Stimulated activated CD4-positive, alpha-beta T cell treated with anti-CD3 and anti-CD28 coated beads, TNF-alpha, amount 100 ng/mL, for 1 hour (primary cell): Measurements from ENCODE around the gene BCL2L11.

Experiments
- DNase-seq, 3 donors: peaks; one replicate each; pipeline ENCODE4 v3.0.0-alpha.2; 2020; ENCODE audit warnings: low read depth in 3 of 3, low spot score in 1 of 3

The BCL2L11 gene

GRCh38 chr2:111167076-111167862 lies 46.6 kb downstream of the BCL2L11 start:
- no peak for DNase-seq

DNA sequence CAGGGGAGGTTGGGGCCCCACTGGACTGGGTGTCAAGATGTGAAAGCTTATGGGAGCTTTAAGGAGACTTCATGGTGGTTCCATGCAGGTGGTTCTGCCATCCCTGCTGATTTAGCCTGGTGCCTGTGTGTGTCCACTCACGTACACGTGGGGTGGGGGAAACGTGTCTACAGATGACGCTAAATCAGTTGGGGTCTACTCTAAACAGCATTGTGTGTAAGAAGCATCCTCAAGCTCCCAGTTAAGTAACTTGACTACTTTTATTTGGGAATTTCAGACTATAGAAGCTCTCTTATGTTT lies 47.1 kb downstream of the BCL2L11 start:
- no peak for DNase-seq

GRCh38 chr2:111168528-111169239 lies 48.0 kb downstream of the BCL2L11 start:
- DNase-seq = peak in 1 of 3 donors; percentile 42

- no peak for DNase-seq
These were observed 48.6 kb downstream of the BCL2L11 start for GRCh38 chr2:111169268-111169667.

GRCh38 chr2:111169924-111170323 lies 49.2 kb downstream of the BCL2L11 start:
- DNase-seq = no peak

- DNase-seq = no peak
These were observed 50.7 kb downstream of the BCL2L11 start for GRCh38 chr2:111171337-111171930.

DNA sequence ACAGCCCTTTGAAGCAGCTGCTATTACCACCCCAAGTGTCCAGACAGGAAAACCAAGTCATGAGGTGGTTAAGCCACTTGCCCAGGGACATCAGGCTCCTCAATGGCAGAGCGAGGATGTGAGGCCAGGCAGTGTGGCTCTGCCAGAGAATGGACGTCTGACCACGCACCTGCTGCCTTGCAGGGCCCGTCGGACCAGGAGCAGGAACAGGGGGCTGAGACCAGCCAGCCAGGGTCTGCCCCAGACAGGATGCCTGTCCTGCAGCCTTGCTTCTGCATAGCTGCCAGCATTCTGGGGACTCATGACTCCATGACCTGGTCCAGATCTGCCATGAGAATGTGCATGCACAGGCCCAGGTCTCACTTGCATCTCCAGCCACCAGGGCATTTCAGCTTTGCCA lies 52.0 kb downstream of the BCL2L11 start:
- no peak for DNase-seq

GRCh38 chr2:111173338-111173737 lies 52.6 kb downstream of the BCL2L11 start:
- no peak for DNase-seq

DNA sequence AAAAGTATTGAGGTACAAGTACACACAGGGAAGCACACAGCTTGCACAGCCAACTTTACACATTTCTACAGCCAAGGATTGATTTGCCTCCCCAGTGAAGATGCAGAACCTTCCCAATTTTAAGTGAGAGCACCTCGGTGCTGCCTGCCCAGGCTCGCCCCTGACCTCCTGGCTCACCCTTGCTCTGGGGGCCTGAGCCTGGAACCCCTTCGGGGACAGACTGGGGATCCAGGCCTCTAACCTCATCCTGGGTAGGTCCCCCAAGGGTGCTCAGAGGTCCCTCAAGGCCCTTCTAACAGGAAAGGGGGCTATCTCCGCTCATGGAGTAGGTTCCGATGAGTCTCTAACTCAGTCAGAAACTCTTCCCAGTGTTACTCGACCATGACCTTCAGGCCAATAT lies 53.1 kb downstream of the BCL2L11 start:
- DNase-seq = no peak

DNA sequence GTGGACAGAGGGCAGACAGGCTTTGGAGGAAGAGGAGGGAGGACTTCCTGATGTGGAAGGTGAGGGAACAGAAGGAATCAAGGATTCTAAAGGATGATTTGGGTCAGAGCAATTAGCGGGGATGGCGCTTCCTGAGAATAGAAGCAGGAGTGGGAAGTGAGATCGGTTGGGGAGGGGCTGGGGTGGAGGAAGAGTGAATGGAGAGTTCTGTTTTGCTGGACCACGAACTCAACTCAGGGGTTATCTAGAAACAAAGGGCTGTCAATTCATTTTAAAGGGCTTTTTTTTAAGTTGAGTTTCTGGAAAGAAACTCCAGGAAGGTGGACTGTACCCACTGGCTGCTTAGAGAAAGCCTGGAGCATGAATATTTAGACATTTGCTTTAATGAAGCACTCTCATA lies 54.9 kb downstream of the BCL2L11 start:
- no peak for DNase-seq

DNA sequence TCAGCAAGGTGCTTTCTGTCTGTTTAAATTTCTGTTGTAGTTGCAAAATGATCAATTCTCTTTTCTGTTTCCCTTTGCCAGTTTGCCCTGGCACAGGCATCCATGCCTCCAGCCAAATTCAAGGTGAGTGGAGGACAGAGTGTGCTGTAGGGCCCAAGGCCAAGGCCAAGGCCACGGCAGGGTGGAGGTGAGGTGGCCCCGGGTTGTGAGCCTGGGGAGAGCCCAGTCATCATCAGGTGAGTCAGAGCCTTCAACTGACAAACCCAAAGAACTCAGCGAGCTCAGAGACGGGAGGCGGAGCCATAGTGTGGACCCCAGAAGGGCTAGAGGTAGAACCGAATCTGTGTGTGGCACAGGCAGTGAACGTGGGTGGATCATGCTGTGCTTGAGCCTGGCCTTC lies 55.7 kb downstream of the BCL2L11 start:
- no peak for DNase-seq

DNA sequence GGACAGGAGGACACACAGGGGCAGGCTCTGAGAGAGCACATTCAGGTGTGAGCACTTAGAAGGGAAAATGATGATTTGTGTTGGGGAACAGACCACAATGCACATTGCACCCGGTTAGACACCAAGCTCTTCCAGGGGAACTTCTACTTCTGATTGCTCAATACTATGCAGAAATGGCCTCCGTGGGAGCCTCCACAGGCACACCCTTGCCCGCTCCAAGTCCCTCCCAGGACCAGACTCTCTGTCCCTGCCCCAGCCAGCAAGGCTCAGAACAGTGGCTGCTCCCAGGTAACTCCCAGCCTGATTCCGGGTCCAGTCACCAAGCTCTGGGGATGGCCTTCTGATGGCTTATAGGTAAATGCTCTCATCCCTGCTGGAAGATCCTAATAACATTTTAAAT lies 56.2 kb downstream of the BCL2L11 start:
- no peak for DNase-seq

- no peak for DNase-seq
These were observed 57.6 kb downstream of the BCL2L11 start for GRCh38 chr2:111178296-111178695.

DNA sequence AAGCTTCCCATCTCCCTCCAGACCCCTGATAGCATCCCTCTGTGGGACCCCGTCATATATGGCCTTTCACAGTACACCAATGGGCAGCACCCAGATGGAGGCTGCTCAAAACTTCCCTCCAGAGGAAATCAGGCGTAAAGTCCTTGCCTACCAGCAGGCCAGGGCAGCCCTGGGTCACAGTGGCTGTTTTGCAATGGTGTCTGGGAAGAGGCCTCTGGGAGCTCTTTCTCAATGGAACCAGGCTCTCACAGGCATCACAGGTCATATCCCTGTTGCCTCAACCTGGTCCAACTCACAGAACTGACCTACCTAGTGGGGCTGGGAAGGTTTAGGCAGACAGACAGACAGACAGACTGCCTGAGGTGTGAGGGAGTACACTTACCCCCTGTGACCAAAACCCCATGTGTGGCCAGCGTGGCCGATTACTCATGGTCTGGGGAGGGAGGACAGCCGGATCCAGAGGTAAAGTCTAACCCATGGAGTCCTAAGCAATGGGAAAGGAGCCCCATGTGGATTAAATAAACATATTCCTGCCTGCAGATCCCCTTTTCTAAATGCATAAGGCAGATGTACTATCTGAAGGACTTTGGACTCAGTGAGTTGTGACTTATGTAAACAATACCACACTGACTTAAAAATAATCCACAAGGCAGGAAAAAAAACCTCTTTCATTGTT lies 58.2 kb downstream of the BCL2L11 start:
- no peak for DNase-seq

GRCh38 chr2:111182121-111182520 lies 61.4 kb downstream of the BCL2L11 start:
- no peak for DNase-seq

GRCh38 chr2:111182740-111183139 lies 62.0 kb downstream of the BCL2L11 start:
- no peak for DNase-seq

GRCh38 chr2:111184725-111185310 lies 64.1 kb downstream of the BCL2L11 start:
- DNase-seq = no peak

DNA sequence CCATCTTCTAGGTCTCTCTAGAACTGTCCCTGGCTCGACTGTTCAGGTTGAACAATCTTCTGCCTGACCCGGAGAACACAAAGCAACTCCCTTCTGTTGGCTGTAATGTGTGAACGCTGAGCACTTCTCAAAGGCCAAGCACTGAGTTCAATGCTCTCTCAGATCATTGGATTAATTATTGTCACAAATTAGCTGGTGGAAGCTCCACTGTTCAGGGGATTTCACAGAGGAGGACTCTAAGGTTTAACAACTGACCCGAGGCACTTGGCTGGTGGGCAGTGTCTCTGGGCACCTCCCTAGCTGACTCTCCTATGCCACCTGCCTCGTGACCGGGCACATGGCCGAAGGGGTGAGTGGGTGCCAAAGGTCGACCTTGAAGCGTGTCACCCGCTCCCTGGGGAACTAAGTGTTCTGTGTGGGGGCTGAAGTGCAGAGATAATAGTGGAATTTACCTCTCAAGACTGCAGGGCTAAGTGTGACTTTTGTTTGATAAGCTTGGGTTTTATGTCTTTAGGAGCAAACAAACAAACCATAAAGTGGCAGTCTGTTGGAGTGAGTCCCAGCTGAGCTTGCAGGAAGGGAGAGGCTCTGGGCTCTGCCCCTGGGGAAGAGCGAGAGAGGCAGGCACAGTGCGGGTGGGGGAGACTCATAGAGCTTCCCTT lies 64.8 kb downstream of the BCL2L11 start:
- DNase-seq = no peak

- DNase-seq = no peak
These were observed 65.5 kb downstream of the BCL2L11 start for GRCh38 chr2:111186121-111186715.

- no peak for DNase-seq
These were observed 66.2 kb downstream of the BCL2L11 start for GRCh38 chr2:111186933-111187332.

DNA sequence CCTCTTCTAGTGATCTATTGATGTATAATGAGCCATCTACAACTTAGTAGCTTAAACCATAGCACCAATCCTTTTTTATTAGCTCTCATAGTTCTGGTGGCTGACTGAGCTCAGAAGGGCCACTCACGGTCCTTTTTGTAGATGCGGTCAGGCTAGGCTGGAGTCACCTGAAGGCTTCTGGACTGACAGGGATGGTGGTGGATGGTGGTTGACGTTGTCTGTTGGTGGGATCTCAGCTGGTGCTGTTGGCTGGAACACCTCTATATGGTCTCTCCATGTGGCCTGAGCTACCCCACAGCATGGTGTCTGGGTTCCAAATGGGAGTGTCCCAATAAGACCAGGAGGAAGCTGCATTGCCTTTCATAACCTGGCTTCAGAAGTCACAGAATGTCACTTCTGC lies 68.0 kb downstream of the BCL2L11 start:
- DNase-seq = no peak
